NCI-H2171 treated with DMSO at 0.1 percent for 48 hours (cell line): ENCODE measurements around the gene MTHFD1L.
A peak's percentile ranks its signal among the peaks of the same experiment; 100 is the strongest.
"Not testable (repeated sequence)": the region's sequence is repeated elsewhere in the genome, so short reads cannot be mapped to it uniquely, and the experiment has no call there.

Experiments
- DNase-seq: peaks from one replicate; lab custom pipeline; 2025; lab: John Stamatoyannopoulos, UW

The MTHFD1L gene

GRCh38 chr6:150865406-150866146, at the start of gene MTHFD1L:
Gene MTHFD1L, plus strand, starts transcription at chr6:150865702. Its CDS starts 121 bp downstream, at chr6:150865823.
- DNase-seq: peak; percentile 71

GRCh38 chr6:150816554-150816953, 48.9 kb upstream of the MTHFD1L start:
- peak; percentile 49 for DNase-seq

- DNase-seq: no peak
These were observed 42.6 kb upstream of the MTHFD1L start for GRCh38 chr6:150822932-150823331.

- DNase-seq: no peak
These were observed 38.7 kb upstream of the MTHFD1L start for GRCh38 chr6:150826788-150827187.

GRCh38 chr6:150828107-150828506, 37.4 kb upstream of the MTHFD1L start:
- not testable (repeated sequence) for DNase-seq

- DNase-seq: no peak
These were observed 34.9 kb upstream of the MTHFD1L start for GRCh38 chr6:150830439-150831165.

GRCh38 chr6:150831577-150831976, 33.9 kb upstream of the MTHFD1L start:
- no peak for DNase-seq

- no peak for DNase-seq
These were observed 29.9 kb upstream of the MTHFD1L start for GRCh38 chr6:150835620-150836019.

GRCh38 chr6:150840185-150840584, 25.3 kb upstream of the MTHFD1L start:
- no peak for DNase-seq

GRCh38 chr6:150841189-150841588, 24.3 kb upstream of the MTHFD1L start:
- no peak for DNase-seq

- DNase-seq: no peak
These were observed 23.8 kb upstream of the MTHFD1L start for GRCh38 chr6:150841697-150842096.

- DNase-seq: no peak
These were observed 21.1 kb upstream of the MTHFD1L start for GRCh38 chr6:150844371-150844770.

- DNase-seq: no peak
These were observed 18.9 kb upstream of the MTHFD1L start for GRCh38 chr6:150846641-150847040.

- no peak for DNase-seq
These were observed 17.1 kb upstream of the MTHFD1L start for GRCh38 chr6:150848400-150848799.

- DNase-seq: not testable (repeated sequence)
These were observed 11.1 kb upstream of the MTHFD1L start for GRCh38 chr6:150854392-150854791.

- not testable (repeated sequence) for DNase-seq
These were observed 10.3 kb upstream of the MTHFD1L start for GRCh38 chr6:150855171-150855570.

- no peak for DNase-seq
These were observed 8.2 kb upstream of the MTHFD1L start for GRCh38 chr6:150857062-150857944.

- DNase-seq: no peak
These were observed 7.6 kb upstream of the MTHFD1L start for GRCh38 chr6:150857945-150858308.

GRCh38 chr6:150861448-150862168, 3.9 kb upstream of the MTHFD1L start:
- not testable (repeated sequence) for DNase-seq

GRCh38 chr6:150863213-150863928, 2.1 kb upstream of the MTHFD1L start:
- no peak for DNase-seq

GRCh38 chr6:150865043-150865405, 478 bp upstream of the MTHFD1L start:
- no peak for DNase-seq
